GM19468 (cell line): Measurements from ENCODE around the gene PPP3CA.
"Not testable (repeated sequence)": the region's sequence is repeated elsewhere in the genome, so short reads cannot be mapped to it uniquely, and the experiment has no call there.

Experiments
- ATAC-seq: cut with Tn5 transposase; IDR thresholded peaks from one replicate; pipeline ENCODE4 v1.9.1; 2021; ENCODE audit warnings: mild to moderate bottlenecking, moderate library complexity, moderate number of reproducible peaks; ENCODE audit not compliant: unreplicated experiment; ENCODE audit errors: extremely low read depth

The PPP3CA gene

GRCh38 chr4:101157415-101158133, 189.8 kb downstream of the PPP3CA start:
- no peak for ATAC-seq

DNA sequence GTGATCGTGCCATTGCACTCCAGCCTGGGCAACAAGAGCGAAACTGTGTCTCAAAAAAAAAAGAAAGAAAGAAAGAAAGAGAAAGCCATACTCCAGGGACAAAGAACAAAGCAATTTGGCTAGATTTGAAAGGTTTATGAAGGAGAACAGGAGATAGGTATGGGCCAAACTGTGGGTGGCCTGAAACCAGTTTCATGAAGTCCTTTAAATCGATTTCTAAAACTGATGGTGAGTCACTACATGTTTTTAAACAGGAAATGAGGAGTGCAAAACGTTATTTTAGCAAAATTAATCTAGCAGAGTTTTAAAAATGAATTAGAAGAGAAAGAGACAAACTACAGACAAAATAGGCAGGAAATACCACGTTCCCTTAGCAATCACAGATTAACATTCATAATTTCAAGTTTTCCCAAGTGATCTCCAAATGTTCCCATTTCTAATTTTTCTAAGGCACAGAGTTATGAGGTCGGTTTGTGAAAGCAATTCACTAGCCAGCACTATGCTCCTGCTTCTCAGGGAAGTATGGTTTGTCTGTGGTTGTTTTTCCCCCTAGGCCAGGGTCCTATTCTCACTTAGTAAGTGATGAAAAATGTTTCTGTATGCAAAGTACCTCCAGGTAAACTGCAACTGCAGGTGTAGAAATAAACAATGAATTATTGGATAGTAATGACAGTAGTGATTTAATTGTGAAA, 190.6 kb downstream of the PPP3CA start:
- no peak for ATAC-seq

DNA sequence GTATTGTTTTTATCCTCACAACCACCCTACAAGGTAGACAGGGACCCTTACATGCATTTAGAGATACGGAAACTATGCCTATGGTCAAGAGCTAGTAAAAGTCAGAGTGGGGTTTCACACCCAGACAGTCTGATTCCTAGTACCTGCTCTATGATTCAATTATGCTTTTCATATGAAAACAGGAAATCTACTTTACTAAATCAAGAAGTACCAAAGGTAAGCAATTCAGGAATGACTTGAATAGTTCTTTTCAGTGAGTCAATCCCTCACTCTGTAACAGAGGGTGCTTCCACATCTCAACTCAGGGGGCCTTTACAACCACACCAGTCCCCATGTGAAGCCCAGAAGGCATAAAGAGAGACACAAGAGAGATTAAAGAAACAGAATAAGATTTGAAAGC, 191.4 kb downstream of the PPP3CA start:
- ATAC-seq, result no peak

- no peak for ATAC-seq
Measured at GRCh38 chr4:101155368-101155767, 192.0 kb downstream of the PPP3CA start.

DNA sequence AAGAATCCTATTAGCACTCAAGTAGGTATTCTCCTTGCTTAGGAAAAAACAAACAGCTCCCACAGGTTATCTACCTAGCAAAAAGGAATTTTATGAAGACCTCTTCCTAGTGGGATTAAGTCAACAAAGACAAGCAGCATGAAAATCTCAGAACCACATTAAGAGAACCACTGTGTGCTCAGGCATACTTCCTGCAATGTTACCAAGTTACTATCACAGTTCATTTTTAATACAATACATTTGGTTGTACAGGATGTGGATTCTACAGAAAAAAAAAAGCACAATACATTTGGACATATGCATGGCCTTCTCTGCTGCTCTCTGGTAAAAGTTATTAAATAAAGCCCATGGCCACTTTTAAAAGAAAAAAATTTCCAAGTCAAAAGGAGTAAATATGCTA, 193.7 kb downstream of the PPP3CA start:
- ATAC-seq, result no peak

GRCh38 chr4:101152521-101152920, 194.8 kb downstream of the PPP3CA start:
- ATAC-seq, result no peak

- no peak for ATAC-seq
Measured at GRCh38 chr4:101148551-101148950, 198.8 kb downstream of the PPP3CA start.

GRCh38 chr4:101147283-101147682, 200.0 kb downstream of the PPP3CA start:
- no peak for ATAC-seq

DNA sequence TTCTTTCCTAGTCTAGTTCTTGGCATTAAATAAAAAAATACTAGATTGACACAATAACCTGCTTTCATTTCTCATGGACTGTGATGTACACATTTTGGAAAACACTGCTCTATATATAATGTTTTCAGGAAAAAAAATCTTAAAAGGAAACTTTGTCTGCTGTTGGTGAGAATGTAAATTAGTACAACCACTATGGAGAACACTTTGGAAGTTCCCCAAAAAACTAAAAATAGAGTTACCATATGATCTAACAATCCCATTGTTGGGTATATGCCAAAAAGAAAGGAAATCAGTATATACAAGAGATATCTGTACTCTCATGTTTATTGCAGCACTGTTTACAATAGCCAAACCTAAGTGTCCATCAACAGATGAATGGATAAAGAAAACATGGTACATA, 202.3 kb downstream of the PPP3CA start:
- no peak for ATAC-seq

GRCh38 chr4:101142259-101142658, 205.1 kb downstream of the PPP3CA start:
- no peak for ATAC-seq

- ATAC-seq, result no peak
Measured at GRCh38 chr4:101141855-101142254, 205.5 kb downstream of the PPP3CA start.

- ATAC-seq, result no peak
Measured at GRCh38 chr4:101141230-101141629, 206.1 kb downstream of the PPP3CA start.

DNA sequence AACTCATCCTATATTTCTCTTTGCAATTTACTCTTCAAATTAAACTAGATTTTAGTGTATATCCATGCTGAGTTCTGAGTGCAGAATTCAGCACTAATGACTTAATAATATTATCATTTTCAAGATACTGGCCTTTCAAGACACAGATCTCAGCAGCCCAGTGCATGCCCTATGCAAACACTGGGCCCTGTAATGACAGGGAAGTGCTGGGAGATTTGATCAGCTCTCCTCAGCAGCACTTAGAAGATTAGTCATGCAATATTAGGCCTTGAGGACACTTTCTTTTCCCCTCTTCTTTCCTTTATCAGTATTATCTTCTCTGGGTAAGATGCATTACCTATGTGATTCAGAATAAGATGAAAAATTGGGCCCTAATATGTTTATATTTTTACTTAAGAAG, 207.1 kb downstream of the PPP3CA start:
- no peak for ATAC-seq

- ATAC-seq, result no peak
Measured at GRCh38 chr4:101136373-101137370, 210.7 kb downstream of the PPP3CA start.

GRCh38 chr4:101135371-101136010, 211.8 kb downstream of the PPP3CA start:
- peak; percentile 58 for ATAC-seq

DNA sequence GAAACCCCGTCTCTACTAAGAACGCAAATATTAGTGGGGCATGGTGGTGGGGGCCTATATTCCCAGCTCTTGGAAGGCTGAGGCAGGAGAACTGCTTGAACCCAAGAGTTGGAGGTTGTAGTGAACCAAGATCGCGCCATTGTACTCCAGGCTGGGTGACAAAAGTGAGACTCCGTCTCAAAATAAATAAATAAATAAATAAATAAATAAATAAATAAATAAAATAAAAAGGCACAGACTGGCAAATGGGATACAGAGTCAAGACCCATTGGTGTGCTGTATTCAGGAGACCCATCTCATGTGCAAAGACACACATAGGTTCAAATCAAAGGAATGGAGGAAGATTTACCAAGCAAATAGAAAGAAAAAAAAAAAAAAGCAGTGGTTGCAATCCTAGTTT, 216.3 kb downstream of the PPP3CA start:
- ATAC-seq, result not testable (repeated sequence)

GRCh38 chr4:101128898-101129297, 218.4 kb downstream of the PPP3CA start:
- ATAC-seq, result not testable (repeated sequence)

GRCh38 chr4:101128473-101128872, 218.9 kb downstream of the PPP3CA start:
- ATAC-seq, result no peak

DNA sequence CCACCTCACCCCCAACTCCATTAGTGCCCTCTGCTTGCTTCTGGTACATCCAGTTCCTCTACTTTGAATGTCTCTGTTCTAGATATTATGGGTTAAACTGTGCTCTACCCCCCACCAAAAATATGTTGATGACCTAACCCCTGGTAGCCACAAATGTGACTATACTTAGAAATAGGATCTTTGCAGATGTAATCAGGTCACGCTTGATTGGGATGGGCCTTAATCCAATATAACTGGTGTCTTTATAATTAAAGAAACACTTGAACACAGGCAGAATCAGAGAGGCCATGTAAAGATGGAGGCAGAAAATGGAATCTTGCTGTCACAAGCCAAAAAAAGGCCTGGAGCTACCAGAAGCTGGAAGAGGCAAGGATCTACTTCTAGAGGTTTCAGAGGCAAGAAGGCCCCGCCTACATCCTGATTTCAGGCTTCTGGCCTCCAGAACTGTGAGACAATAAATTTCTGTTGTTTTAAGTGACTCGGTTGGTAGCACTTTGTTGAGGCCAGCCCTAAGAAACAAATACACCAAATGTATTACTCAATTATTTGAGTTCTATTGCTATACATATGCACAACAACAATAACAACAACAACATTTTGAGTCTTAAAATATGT, 220.0 kb downstream of the PPP3CA start:
- no peak for ATAC-seq

GRCh38 chr4:101126059-101126458, 221.3 kb downstream of the PPP3CA start:
- ATAC-seq, result no peak
